Mammary epithelial cell (primary cell): Measurements from ENCODE around the gene PARD3.

Source experiments
- EZH2 ChIP-seq: IDR thresholded peaks from 2 replicates; pipeline ENCODE4 v1.6.1; 2012; ENCODE audit warnings: low read length, inconsistent platforms, borderline replicate concordance
- TF ChIP-seq, protein P1 (sequence below), 2 donors: IDR thresholded peaks in 1 of 2; conservative IDR thresholded peaks in 1 of 2; 2 replicates each; pipeline ENCODE4 v1.5.1; 2011 to 2012; ENCODE audit warnings: inconsistent platforms in 2 of 2, low read length in 2 of 2, mild to moderate bottlenecking in 2 of 2, control low read depth in 1 of 2, low read depth in 1 of 2; ENCODE audit not compliant: insufficient read depth in 1 of 2; ENCODE audit errors: extremely low read depth in 1 of 2

GRCh38 chr10:34346516-34347100, 468.5 kb downstream of the PARD3 start:
- TF ChIP-seq, protein P1, sequence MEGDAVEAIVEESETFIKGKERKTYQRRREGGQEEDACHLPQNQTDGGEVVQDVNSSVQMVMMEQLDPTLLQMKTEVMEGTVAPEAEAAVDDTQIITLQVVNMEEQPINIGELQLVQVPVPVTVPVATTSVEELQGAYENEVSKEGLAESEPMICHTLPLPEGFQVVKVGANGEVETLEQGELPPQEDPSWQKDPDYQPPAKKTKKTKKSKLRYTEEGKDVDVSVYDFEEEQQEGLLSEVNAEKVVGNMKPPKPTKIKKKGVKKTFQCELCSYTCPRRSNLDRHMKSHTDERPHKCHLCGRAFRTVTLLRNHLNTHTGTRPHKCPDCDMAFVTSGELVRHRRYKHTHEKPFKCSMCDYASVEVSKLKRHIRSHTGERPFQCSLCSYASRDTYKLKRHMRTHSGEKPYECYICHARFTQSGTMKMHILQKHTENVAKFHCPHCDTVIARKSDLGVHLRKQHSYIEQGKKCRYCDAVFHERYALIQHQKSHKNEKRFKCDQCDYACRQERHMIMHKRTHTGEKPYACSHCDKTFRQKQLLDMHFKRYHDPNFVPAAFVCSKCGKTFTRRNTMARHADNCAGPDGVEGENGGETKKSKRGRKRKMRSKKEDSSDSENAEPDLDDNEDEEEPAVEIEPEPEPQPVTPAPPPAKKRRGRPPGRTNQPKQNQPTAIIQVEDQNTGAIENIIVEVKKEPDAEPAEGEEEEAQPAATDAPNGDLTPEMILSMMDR (conservative IDR thresholded peaks at IDR 0.05 in 1 of 2, IDR thresholded peaks at IDR 0.05 in 1 of 2; ENCODE audit: extremely low read depth in 1 of 2, insufficient read depth in 1 of 2, low read depth in 1 of 2, low read length in 2 of 2), result no peak
- TF ChIP-seq EZH2, result no peak
